Prostate gland (tissue), 2 donors: Measurements from ENCODE around the gene THOP1. TPM values are rescaled to one million over a fixed set of nuclear protein-coding genes. Genes with fewer than 3 reads are reported as not detected.

Source experiments
- DNase-seq: peaks from one replicate; pipeline ENCODE4 v3.0.0-alpha.2; 2019; ENCODE audit warnings: low spot score
- H3K27ac ChIP-seq, 2 donors: fragments of 200-600 bp; sonication (generic); 2 replicates each; pipeline ENCODE4 v1.5.1; 2017 to 2019
- H3K27me3 ChIP-seq: fragments of 200-600 bp; sonication (generic); replicated peaks from 2 replicates; pipeline ENCODE4 v1.5.1; 2019; ENCODE audit not compliant: insufficient read depth
- H3K36me3 ChIP-seq, 2 donors: fragments of 200-600 bp; sonication (generic); 1 replicate in 1 of 2; 2 replicates in 1 of 2; pipeline versions ENCODE4 v1.5.1 to v1.8.1; 2017 to 2019
- H3K4me1 ChIP-seq: fragments of 200-600 bp; sonication (generic); replicated peaks from 2 replicates; pipeline ENCODE4 v1.5.1; 2019
- H3K4me3 ChIP-seq, 2 donors: fragments of 200-600 bp; sonication (generic); 2 replicates each; pipeline ENCODE4 v1.5.1; 2017 to 2019
- H3K9me3 ChIP-seq: fragments of 200-600 bp; sonication (generic); 2 replicates; pipeline ENCODE4 v1.5.1; 2017
- POLR2A ChIP-seq: fragments of 450-650 bp; IDR thresholded peaks from one replicate; pipeline ENCODE4 v1.6.1; 2016; ENCODE audit warnings: antibody characterized with exemption, mild to moderate bottlenecking
- POLR2AphosphoS5 ChIP-seq: sonication (generic); formaldehyde crosslinking; IDR thresholded peaks from one replicate; pipeline ENCODE4 v1.6.1; 2017; ENCODE audit warnings: antibody characterized with exemption
- WGBS: methylation state at CpG from one replicate; pipeline ENCODE4 v1.1.5; 2018; 5-methylcytosine and 5-hydroxymethylcytosine counted together
- intact Hi-C: fragments of 100-400 bp; cut with DNase I; formaldehyde crosslinking; loops from one replicate; pipeline ENCODE4 v1.14.2; 2022
- total RNA-seq, 2 donors: library from RNA; depleted of rRNA; stranded (reverse); fragments of >200 nt; gene quantifications; one replicate each; pipeline ENCODE4 v1.1.0, GENCODE V29; 2016
- TF ChIP-seq, protein P1 (sequence below), 4 experiments: fragments of 200-600 bp in 2 of 4; fragments of 450-650 bp in 2 of 4; sonication (generic) in 2 of 4; IDR thresholded peaks; 1 replicate in 3 of 4; 2 replicates in 1 of 4; pipeline ENCODE4 v1.5.1; 2016 to 2019; ENCODE audit warnings: antibody characterized with exemption in 4 of 4, mild to moderate bottlenecking in 2 of 4, moderate library complexity in 2 of 4

The THOP1 gene
- total RNA-seq, 2 donors from 2014 or later: 119 to 132 TPM

- WGBS: 96% methylated on average over 3 of the region's 3 CpGs
- no peak overlapping the region for H3K27ac ChIP-seq
- H3K27me3 ChIP-seq: no peaks in the 10 kb centered on the region
- no peak overlapping the region for H3K4me3 ChIP-seq
- H3K9me3 ChIP-seq: peaks cover 9% of the 10 kb centered on the region
- DNase-seq: no peak
- no peaks in the 10 kb centered on the region for H3K4me1 ChIP-seq
- H3K36me3 ChIP-seq: peaks cover 17 to 19% of the 10 kb centered on the region in 2 donors
- intact Hi-C loops: no loop called here
- TF ChIP-seq, protein P1, sequence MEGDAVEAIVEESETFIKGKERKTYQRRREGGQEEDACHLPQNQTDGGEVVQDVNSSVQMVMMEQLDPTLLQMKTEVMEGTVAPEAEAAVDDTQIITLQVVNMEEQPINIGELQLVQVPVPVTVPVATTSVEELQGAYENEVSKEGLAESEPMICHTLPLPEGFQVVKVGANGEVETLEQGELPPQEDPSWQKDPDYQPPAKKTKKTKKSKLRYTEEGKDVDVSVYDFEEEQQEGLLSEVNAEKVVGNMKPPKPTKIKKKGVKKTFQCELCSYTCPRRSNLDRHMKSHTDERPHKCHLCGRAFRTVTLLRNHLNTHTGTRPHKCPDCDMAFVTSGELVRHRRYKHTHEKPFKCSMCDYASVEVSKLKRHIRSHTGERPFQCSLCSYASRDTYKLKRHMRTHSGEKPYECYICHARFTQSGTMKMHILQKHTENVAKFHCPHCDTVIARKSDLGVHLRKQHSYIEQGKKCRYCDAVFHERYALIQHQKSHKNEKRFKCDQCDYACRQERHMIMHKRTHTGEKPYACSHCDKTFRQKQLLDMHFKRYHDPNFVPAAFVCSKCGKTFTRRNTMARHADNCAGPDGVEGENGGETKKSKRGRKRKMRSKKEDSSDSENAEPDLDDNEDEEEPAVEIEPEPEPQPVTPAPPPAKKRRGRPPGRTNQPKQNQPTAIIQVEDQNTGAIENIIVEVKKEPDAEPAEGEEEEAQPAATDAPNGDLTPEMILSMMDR (IDR thresholded peaks at IDR 0.05): no peak
- no peak for TF ChIP-seq POLR2A
These were observed 69.5 kb downstream of the THOP1 start for GRCh38 chr19:2854849-2855248.

DNA sequence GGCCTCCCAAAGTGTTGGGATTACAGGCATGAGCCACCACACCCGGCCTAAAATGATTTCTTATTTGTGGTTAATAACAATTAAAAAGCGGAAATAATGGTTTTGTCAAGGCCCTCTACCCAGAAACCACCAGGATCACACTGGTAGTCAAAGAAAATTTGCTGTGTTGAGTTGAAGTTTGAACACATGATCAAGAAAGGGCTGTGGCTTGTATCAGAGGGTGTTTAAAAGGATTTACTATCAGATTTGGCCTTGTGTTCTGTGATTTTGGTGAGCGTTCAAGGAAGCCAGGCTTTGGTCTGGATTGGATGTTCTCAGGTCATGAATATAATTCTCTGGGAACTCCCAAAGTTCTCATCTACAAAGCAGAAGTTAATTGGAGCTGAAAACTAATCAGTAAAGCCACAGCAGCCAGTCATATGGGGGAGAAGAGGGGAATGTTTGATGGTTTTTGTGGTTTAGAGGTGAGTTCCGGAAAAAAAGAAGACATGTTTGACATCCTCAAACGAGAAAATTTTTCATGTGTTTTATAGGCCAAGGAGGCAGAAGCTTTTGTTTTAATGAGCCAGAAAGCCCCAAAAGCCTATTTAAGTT lies 71.3 kb downstream of the THOP1 start:
- WGBS: 94% methylated on average over 5 of the region's 5 CpGs

DNA sequence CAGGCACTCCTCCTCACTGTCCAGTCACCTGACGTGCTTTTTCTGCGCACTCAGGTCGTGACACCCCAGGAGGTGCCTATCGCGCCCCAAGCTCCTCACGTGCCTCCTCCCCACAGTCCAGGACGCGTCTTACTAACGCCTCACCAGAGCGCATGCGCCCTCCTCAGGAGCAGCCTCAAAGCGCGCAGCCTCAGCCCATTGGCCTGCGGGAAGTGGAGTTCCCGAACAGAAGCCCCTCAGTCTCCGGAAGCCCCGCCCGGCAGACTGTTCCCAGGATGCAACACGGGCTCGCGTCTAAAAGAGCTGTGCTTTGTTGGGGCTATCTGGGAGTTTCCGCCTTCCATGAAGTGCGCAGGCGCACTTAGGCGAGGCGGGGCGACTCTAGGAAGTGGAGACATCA lies 73.6 kb downstream of the THOP1 start:
- WGBS: 83% methylated on average over 27 of the region's 27 CpGs
- Histone ChIP-seq H3K4me1 (no peaks in the 10 kb centered on the region), H3K9me3 (no peaks in the 10 kb centered on the region), H3K27ac (no peak overlapping the region), H3K27me3 (no peaks in the 10 kb centered on the region), H3K4me3 (no peak overlapping the region), H3K36me3 (no peaks in the 10 kb centered on the region)
- intact Hi-C loops: no loop called here
- no peak for DNase-seq
- TF ChIP-seq POLR2AphosphoS5: no peak
- TF ChIP-seq, protein P1 (IDR thresholded peaks at IDR 0.05): no peak
- TF ChIP-seq POLR2A: no peak

More for the DNA sequence above, 71.3 kb downstream of the THOP1 start:
- no peak for TF ChIP-seq POLR2AphosphoS5
- TF ChIP-seq, protein P1 (IDR thresholded peaks at IDR 0.05): no peak
- no peak for TF ChIP-seq POLR2A
- Histone ChIP-seq H3K27ac (no peak overlapping the region), H3K9me3 (peaks cover 9% of the 10 kb centered on the region), H3K4me3 (no peak overlapping the region), H3K27me3 (no peaks in the 10 kb centered on the region), H3K36me3 (peaks cover 14 to 19% of the 10 kb centered on the region in 2 donors), H3K4me1 (no peaks in the 10 kb centered on the region)
- DNase-seq: no peak
- intact Hi-C loops: no loop called here

DNA sequence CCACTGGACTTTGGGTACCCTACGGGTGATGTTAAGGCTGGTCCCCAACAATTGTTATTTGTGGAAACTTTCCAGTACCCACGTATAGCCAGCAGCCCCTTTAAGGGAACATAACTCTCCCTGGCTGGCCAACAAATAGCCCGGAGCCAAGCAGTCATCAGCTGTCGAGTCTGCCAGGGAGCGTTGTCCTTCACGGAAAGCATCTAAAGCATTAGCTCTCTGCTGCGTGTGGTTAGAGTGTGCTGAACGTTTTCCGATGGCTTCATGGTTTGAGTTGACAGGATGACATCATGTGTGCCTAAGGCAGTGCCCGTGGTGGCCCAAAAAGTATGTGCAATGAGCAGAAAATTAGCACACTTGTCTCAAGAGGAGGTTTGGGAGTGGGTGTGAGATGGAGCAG lies 78.5 kb downstream of the THOP1 start:
- Histone ChIP-seq H3K36me3 (no peaks in the 10 kb centered on the region), H3K27me3 (no peaks in the 10 kb centered on the region), H3K27ac (no peak overlapping the region), H3K4me1 (no peaks in the 10 kb centered on the region), H3K9me3 (no peaks in the 10 kb centered on the region), H3K4me3 (no peak overlapping the region)
- 63% methylated on average over 10 of the region's 10 CpGs for WGBS
- intact Hi-C loops: no loop called here
- no peak for DNase-seq
- TF ChIP-seq, protein P1 (IDR thresholded peaks at IDR 0.05): no peak
- TF ChIP-seq POLR2AphosphoS5: no peak
- no peak for TF ChIP-seq POLR2A

Other genes starting within 250 kb of the THOP1 start
- gene GNG7, start 82.8 kb upstream of the THOP1 start, total RNA-seq: 10 to 100 TPM in 1 of 2 donors, 1 to 10 TPM in 1; 8.7 to 22.9 TPM
- 10 to 100 TPM in 1 of 2 donors, 1 to 10 TPM in 1; 3.8 to 24.6 TPM for gene DIRAS1, start 64.1 kb upstream of the THOP1 start, total RNA-seq
- gene SLC39A3, start 45.5 kb upstream of the THOP1 start, total RNA-seq: 10 to 100 TPM; 46.6 to 67.9 TPM
- gene SGTA, start 2.2 kb upstream of the THOP1 start, total RNA-seq: 10 to 100 TPM; 72.4 to 87.9 TPM
- 1 to 10 TPM; 4.4 to 8.6 TPM for gene ZNF554, start 34.4 kb downstream of the THOP1 start, total RNA-seq
- gene ZNF555, start 56.0 kb downstream of the THOP1 start, total RNA-seq: 1 to 10 TPM; 5.0 to 6.9 TPM
- gene ZNF556, start 81.8 kb downstream of the THOP1 start, total RNA-seq: under 1 TPM in 1 of 2 donors, not detected in 1; 0.28 TPM
- gene ZNF57, start 115.4 kb downstream of the THOP1 start, total RNA-seq: 10 to 100 TPM in 1 of 2 donors, 1 to 10 TPM in 1; 4.8 to 10.7 TPM
- 1 to 10 TPM; 2.8 to 6.6 TPM for gene ZNF77, start 159.5 kb downstream of the THOP1 start, total RNA-seq
- 1 to 10 TPM; 5.9 to 9.0 TPM for gene TLE6, start 192.1 kb downstream of the THOP1 start, total RNA-seq
- 10 to 100 TPM; 61.9 to 82.1 TPM for gene TLE2, start 243.8 kb downstream of the THOP1 start, total RNA-seq